Kidney (tissue), 14 donors: ENCODE measurements around the gene FAM13C. TPM values are rescaled to one million over a fixed set of nuclear protein-coding genes. Genes with fewer than 3 reads are reported as not detected.

ENCODE experiments used
- DNase-seq, 5 donors: peaks; one replicate each; pipeline ENCODE4 v3.0.0-alpha.2; 2013 to 2020
- FAIRE-seq: peaks from 2 replicates; lab custom pipeline; 2012; peaks lifted over from hg19 to GRCh38; lab: Jason Lieb, UNC
- H3K27ac ChIP-seq, 2 donors: one replicate each; pipeline ENCODE4 v1.7.0; 2013; ENCODE audit warnings: low read depth in 2 of 2, low read length in 2 of 2, inconsistent platforms in 1 of 2
- H3K27me3 ChIP-seq: one replicate; pipeline ENCODE4 v1.7.1; 2013; ENCODE audit warnings: low read length, inconsistent platforms; ENCODE audit not compliant: control insufficient read depth, insufficient read depth
- H3K36me3 ChIP-seq, 3 donors: one replicate each; pipeline versions ENCODE4 v1.7.0 to v1.7.1; 2013; ENCODE audit warnings: low read length in 3 of 3, control low read depth in 1 of 3, inconsistent platforms in 1 of 3; ENCODE audit not compliant: insufficient read depth in 3 of 3, control insufficient read depth in 2 of 3
- H3K4me1 ChIP-seq, 3 donors: one replicate each; pipeline versions ENCODE4 v1.7.0 to v1.7.1; 2013; ENCODE audit warnings: low read length in 3 of 3, inconsistent platforms in 1 of 3, low read depth in 1 of 3; ENCODE audit not compliant: control insufficient read depth in 2 of 3, insufficient read depth in 2 of 3
- H3K4me3 ChIP-seq, 3 donors: one replicate each; pipeline versions ENCODE4 v1.7.0 to v1.8.1; 2013; ENCODE audit warnings: low read length in 3 of 3, control low read depth in 1 of 3, inconsistent platforms in 1 of 3
- H3K9ac ChIP-seq, 3 donors: one replicate each; pipeline versions ENCODE4 v1.7.0 to v1.7.1; 2013; ENCODE audit warnings: low read length in 3 of 3, control low read depth in 1 of 3, inconsistent platforms in 1 of 3
- H3K9me3 ChIP-seq, 3 donors: one replicate each; pipeline versions ENCODE4 v1.7.0 to v1.7.1; 2013; ENCODE audit warnings: low read length in 3 of 3, control low read depth in 1 of 3, inconsistent platforms in 1 of 3; ENCODE audit not compliant: control insufficient read depth in 2 of 3, insufficient read depth in 1 of 3
- CTCF ChIP-seq: IDR thresholded peaks from 3 replicates; pipeline ENCODE4 v1.5.1; 2012; ENCODE audit warnings: mild to moderate bottlenecking, moderate library complexity, borderline replicate concordance; ENCODE audit not compliant: insufficient read depth; ENCODE audit errors: extremely low read depth
- intact Hi-C: fragments of 100-400 bp; cut with DNase I; formaldehyde crosslinking; loops from one replicate; pipeline ENCODE4 v1.11.1; 2022
- polyA plus RNA-seq: library from polyadenylated mRNA; stranded (reverse); fragments of 350-450 nt; fragmentation: Illumina TruSeq; extraction: RNeasy Lipid Tissue Mini Kit (QIAGEN cat#74804); gene quantifications from one replicate; pipeline ENCODE4 v1.2.3, GENCODE V29; 2014; ENCODE audit warnings: low read depth, low replicate concordance; ENCODE audit not compliant: insufficient read depth
- total RNA-seq: library from RNA; stranded (reverse); fragmentation: NEBNext Ultra II Directional; extraction: Animal tissue kit (Norgen Biotek cat#: 25700); gene quantifications from one replicate; pipeline ENCODE4 v1.2.1, GENCODE V29; 2021
- donor health status: control.
- donor health status: control.
- donor health status: control.
- donor health status: control.
- donor health status: control.
- donor health status: DM: yes; HTN: yes; CAD: no.
- donor health status: Normal renal cell carcinoma (clear cell type).

FAM13C gene
- total and polyA plus RNA-seq, 2 donors from 2014 or later: 1.5 to 8.8 TPM

DNA sequence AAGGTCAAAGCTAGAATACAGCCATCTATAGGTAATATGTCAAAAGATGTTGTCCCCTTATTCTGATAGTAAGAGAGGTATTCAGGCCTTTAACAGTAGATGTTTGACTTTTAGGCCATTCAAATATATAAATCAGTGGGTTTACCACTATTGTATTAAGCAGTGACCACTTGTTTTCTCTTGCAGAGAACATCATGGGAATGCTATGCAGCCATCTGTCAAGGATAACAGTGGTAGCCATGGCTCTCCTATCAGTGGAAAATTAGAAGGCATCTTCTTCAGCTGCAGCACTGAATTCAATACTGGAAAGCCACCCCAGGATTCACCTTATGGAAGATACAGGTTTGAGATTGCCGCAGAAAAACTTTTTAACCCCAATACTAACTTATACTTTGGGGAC is 117.5 kb downstream of the FAM13C start:
- Histone ChIP-seq H3K27ac (no peak overlapping the region), H3K9me3 (no peaks in the 10 kb centered on the region), H3K9ac (no peak overlapping the region), H3K4me1 (no peaks in the 10 kb centered on the region), H3K27me3 (no peaks in the 10 kb centered on the region), H3K36me3 (peaks cover 0 to 4% (median 2%) of the 10 kb centered on the region in 3 donors), H3K4me3 (no peak overlapping the region)
- no peak for TF ChIP-seq CTCF
- FAIRE-seq (no peak), DNase-seq (no peak)
- intact Hi-C loops: no loop called here

DNA sequence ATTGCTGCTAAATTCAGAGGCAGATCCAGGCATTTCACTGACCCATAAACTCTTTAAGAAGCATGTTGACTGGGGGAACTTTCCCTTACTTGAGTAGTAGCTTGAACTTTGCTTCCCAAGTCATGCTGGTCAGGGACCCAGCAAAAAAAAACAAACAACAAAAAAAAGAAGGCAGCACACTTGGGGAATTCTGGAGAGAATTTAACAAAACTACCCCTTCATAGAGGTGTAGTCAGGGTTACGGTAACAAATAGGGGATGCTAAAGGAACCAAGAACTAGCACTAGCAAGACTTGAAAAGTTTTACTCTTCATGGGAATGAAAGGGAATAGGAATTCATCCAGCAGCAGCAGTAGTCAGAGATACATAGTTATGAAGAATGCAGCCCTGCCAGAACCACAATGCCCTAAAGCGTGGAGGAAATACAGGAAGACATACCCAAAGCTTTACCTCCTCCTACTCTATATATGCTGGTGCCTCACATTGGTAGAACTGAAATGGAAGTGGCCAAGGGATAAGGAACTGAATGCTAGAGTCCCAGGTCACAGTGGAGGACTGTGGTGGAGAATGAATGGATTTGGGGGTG is 118.6 kb downstream of the FAM13C start:
- Histone ChIP-seq H3K9me3 (no peaks in the 10 kb centered on the region), H3K27ac (no peak overlapping the region), H3K36me3 (peaks cover 0 to 4% (median 2%) of the 10 kb centered on the region in 3 donors), H3K9ac (no peak overlapping the region), H3K27me3 (no peaks in the 10 kb centered on the region), H3K4me1 (no peaks in the 10 kb centered on the region), H3K4me3 (no peak overlapping the region)
- DNase-seq: no peak
- intact Hi-C loops: no loop called here
- no peak for TF ChIP-seq CTCF
- FAIRE-seq: no peak

DNA sequence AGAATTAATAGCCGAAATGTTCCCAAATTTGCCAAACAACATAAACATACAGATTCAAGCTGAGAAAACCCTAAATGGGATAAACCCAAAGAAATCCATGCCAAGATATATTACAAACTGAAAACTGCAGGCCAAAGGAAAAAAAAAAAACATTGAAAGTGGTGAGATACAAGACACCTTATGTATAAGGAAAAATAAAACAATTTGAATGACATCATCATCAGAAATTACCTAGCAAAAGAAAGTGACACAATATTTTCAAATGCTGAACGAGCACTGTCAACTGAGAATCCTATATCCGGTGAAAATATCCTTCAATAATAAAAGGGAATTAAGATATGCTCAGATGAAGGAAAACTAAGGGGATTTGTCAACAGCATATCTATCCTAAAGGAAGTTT is 119.4 kb downstream of the FAM13C start:
- Histone ChIP-seq H3K9ac (no peak overlapping the region), H3K36me3 (peaks cover 0 to 4% (median 2%) of the 10 kb centered on the region in 3 donors), H3K4me3 (no peak overlapping the region), H3K27ac (no peak overlapping the region), H3K4me1 (no peaks in the 10 kb centered on the region), H3K27me3 (no peaks in the 10 kb centered on the region), H3K9me3 (no peaks in the 10 kb centered on the region)
- TF ChIP-seq CTCF: no peak
- intact Hi-C loops: no loop called here
- DNase-seq: no peak
- FAIRE-seq: no peak

DNA sequence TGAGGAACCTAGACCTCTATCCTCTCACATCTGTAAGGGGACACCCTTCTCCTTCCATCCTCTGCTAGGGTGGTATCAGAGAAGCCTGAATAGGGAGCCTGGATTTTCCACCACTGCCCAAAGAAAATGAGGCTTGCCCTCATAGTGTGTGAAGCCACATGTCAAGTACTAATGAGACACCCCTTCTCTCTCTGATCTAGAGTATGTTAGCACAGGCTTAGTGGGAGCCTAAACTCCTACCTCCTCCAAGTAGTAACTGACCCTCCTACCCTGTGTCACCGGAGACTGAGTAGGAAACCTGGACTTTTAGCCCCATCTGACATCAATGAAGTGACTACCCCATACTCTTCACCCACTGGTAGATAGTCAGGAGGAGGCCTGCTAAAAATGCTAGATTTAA is 120.3 kb downstream of the FAM13C start:
- no peak for DNase-seq
- Histone ChIP-seq H3K27ac (no peak overlapping the region), H3K4me1 (no peaks in the 10 kb centered on the region), H3K27me3 (no peaks in the 10 kb centered on the region), H3K9ac (no peak overlapping the region), H3K36me3 (peaks cover 0 to 4% (median 2%) of the 10 kb centered on the region in 3 donors), H3K4me3 (no peak overlapping the region), H3K9me3 (no peaks in the 10 kb centered on the region)
- no peak for FAIRE-seq
- TF ChIP-seq CTCF: no peak
- intact Hi-C loops: no loop called here
